GM21528 (cell line): ENCODE results near the gene AKT2.

Experiments used
- ATAC-seq: cut with Tn5 transposase; IDR thresholded peaks from one replicate; pipeline ENCODE4 v1.9.1; 2021; ENCODE audit warnings: mild to moderate bottlenecking, moderate library complexity; ENCODE audit not compliant: unreplicated experiment, low FRiP score

The AKT2 gene

DNA sequence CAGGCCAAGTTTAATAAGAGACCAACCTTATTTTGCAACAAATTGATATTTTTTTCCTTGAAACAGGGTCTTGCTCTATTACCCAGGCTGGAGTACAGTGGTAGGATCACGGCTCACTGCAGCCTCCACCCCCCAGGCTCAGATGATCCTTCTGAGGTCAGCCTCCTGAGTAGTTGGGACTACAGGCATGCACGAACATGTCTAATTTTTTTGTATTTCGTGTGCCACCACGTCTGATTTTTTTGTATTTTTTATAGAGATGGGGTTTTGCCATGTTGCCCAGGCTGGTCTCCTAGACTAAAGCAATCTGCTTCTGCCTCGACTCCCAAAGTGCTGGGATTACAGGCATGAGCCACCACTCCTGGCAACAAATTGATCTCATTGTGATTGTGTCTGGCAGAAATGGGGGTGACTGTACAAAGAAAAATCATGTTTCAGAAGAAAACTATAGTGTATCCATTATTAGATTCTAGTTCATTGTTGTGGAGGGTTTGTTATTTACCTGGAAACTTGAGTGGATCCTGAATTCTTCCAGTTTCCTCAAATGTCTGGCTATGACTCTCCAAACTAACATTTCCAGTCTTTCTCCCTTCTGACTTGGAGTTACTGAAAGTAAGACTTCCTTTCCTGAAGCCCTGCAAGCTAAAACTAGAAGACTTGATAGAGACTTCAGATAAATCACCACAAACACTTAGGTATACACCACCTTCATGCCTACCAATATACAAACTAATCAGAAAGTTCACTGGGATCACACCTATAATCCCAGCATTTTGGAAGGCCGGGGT is 17.3 kb upstream of the AKT2 start:
- ATAC-seq: no peak

DNA sequence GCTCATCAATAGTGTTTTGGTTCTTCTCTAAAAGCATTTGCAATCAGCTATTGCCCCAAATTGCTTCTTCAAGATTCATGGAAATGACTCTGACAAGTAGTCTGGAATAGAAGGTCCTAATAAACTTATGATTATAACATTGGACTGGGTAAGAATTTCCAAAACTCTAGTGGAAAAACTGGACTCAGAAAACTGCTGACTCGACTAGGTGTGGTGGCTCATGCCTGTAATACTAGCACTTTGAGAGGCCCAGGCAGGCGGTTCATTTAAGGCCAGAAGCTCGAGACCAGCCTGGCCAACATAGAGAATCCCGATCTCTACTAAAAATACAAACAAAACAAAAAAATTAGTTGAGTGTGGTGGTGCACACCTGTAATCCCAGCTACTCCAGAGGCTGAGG is 15.5 kb upstream of the AKT2 start:
- ATAC-seq: no peak

DNA sequence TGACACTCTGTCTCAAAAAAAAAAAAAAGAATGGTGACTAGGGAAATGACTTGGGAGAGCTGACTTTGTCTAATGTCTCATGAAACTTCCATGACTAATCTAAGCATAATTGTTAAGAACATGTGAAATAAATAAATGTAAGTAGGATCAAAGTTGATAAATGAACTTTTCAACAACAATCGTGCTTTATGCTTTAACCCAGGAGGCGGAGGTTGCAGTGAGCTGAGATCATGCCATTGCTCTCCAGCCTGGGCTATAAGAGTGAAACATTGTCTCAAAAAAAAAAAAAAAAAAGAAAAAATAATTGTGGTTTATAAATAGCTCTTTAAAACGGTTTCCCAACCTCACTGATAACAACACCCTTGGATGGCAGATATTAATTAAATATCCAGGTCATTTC is 12.9 kb upstream of the AKT2 start:
- ATAC-seq: no peak

DNA sequence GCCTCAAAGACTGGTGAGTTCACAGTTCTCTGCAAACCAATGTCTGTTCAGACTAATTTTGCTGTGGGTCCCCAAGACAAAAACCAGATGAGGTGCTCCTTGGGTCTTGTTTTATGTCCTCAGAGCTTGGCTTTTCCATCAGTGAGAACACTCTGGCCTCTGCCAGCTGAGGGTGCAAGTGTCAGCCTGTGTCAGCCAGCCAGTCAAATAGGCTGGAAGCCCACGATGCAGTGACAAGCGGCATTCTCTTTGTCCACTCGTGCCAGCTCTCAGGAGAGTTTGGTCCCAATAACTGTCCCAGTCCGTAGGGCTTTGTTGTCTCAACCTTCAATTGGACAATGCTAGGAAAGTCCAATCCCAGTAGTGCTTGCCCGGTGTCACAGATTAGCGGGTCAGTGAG is 9.4 kb upstream of the AKT2 start:
- no peak for ATAC-seq

DNA sequence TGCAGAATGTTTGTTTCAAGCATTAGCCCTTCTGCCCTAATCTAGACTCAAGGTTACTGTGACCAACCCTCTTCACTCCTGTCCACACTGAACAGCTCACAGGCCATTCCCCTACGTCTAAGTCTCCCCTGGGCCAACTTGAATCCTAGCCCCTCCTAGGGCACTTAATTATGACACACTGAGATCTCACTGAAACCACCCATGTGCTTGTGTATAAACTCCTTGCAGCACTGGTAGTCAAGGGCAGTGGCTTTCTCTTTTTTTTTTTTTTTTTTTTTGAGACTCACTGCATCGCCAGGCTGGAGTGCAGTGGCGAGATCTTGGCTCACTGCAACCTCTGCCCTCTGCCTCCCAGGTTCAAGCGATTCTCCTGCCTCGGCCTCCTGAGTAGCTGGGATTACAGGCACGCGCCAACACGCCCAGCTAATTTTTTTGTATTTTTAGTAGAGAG is 1.9 kb upstream of the AKT2 start:
- ATAC-seq: no peak

DNA sequence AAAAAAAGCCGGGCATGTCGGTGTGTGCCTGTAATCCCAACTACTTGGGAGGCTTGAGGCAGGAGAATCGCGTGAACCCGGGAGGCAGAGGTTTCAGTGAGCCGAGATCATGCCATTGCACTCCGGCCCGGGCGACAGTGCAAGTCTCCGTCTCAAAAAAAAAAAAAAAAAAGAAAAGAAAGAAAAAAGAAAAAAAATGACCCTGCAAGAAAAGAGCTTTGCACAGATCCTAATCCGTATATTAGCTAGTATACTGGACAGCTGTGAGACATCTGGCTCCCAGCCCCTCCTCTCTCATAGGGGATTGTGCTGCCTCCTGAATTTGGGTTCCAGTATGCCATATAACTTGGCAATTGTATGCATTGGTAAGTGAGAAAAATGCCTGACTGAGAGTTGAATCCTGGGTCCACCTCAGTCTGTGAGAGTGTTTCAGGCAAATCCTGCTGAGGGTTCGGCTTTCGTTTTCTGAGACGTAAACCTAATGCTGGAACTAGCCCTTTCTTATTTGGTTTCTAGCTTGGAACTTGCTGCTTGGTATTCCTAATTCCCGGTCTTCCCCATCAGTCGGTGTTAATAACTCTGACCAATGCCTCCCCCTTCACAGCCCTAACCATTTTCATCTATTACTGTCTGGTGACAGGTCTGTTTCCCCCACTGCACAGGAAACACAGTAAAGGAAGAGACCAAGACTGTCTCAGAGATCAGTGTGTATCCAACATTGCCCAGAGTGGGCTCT is 1.3 kb upstream of the AKT2 start:
- ATAC-seq: no peak

DNA sequence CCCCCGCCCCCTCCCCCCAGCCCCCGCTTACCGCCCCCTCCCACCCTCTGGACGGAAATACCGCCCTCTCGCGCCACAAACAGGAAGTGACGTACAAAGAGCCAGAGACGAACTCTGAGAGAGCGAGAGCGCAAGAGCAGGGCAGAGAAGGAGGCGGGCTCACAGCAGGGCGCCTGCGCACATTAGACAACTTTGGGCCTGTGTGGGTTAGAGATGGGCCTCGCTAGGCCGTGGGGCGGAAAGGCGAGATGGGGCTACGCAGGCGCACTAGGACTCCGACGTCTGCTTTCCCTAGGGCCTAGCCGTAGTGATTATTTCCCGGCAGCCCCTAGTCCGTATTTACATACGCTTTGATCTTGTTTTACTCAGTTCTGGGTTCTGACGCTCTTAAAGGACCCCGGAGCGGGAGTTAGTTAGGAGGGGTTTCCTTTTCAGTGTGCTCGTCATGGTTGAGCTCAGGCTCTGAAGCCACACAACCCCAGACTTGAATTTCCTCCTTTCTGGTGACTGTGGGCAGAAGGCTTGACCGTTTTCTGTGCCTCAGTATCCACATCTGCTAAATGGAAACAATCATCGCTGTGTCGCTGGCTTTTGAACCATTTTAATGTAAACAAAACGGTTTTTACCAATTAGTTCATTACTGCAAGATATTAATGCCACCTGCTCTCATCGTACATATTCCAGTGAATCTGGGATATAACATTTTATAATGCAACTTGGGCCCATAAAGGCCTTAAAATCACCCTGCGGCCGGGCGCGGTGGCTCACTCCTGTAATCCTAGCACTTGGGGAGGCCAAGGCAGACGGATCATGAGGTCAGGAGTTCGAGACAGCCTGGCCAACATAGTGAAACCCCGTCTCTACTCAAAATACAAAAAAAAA is 449 bp upstream of the AKT2 start:
- peak; percentile 80 for ATAC-seq

DNA sequence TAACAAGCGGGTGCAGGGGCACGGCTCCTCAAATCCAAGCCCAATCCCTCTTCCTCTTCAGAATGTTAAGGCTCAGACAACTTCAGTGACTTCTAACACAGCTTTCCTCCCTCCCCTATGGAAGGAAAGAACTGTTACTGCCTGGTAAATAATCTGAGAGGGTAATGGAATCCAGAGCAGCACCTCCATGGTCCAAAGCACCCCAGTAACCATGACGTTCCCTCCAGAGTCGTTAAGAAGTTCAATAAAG is 969 bp downstream of the AKT2 start:
- ATAC-seq: no peak

DNA sequence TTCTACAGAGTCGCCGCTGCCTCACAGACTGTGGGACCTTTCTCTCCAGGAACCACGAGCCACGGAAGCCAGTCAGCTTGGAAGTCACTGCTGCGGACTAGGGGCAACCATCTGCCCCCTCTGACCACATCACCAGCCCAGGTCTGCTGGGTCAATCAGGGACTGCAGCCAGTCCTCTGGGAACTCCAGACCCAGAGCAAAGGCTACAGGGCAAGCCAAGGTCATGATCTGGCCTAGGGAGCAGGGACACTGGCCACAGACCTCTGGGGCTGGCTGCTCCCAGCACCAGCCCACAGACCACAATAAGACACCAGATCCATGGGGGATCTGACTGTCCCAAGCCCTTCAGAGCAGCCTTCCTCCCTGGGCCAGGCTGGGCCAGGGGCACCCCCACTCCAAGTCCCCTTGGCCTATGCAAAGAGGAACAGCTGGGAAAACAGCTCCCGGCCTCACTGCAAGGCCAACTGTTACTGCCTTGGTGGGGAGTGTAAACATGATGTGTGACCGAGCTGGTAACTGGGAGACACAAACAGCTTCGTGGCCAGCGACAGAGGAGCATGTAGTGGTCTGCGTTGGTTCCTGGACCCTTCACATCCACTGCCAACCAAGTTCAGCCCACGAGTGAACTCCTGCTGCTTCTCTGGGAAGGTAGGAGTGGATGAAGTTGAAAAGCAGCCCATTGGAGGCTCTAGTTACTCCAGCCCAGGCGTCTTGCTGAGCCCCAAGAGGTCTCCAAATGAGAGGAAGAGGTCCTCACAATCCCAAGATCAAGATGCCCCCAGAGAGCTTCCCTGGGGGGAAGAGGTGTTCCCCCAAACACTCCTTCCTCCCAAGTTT is 1.5 kb downstream of the AKT2 start:
- ATAC-seq: no peak

DNA sequence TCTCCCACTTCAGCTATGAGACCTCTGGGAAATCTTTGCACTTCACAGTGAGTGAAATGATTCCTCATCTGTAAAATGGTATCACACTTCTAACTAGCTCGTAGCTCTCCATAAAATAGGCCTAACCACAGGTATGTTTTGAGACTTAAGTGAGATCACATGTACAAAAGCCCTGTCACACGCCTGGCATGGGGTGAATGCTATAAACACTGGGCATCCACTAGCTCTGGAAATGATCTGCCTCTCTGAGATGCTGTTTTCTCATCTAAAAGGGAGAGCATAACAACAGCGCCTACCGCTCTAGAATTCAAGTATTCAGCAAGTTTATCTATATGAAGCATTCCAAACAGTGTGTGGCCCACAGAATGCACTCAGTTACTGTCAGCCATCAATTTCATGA is 2.2 kb downstream of the AKT2 start:
- ATAC-seq: no peak

DNA sequence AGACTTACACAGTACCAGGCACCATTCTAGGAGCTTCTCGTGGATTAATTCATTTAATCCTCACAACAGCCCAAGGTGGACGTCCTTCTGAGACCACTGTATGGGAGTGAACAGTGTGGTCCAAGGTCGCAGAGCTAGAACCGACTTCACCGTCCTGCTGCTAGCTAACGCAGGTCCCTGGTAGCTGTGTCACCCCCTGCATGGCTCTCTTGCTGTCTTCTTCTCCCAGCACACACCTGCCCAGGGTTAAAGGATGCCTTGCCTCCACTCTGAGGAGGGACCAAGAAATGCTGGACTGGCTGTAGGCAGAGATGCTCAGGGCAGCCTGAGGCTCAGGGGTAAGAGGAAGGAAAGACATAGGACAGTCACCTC is 3.0 kb downstream of the AKT2 start:
- no peak for ATAC-seq

DNA sequence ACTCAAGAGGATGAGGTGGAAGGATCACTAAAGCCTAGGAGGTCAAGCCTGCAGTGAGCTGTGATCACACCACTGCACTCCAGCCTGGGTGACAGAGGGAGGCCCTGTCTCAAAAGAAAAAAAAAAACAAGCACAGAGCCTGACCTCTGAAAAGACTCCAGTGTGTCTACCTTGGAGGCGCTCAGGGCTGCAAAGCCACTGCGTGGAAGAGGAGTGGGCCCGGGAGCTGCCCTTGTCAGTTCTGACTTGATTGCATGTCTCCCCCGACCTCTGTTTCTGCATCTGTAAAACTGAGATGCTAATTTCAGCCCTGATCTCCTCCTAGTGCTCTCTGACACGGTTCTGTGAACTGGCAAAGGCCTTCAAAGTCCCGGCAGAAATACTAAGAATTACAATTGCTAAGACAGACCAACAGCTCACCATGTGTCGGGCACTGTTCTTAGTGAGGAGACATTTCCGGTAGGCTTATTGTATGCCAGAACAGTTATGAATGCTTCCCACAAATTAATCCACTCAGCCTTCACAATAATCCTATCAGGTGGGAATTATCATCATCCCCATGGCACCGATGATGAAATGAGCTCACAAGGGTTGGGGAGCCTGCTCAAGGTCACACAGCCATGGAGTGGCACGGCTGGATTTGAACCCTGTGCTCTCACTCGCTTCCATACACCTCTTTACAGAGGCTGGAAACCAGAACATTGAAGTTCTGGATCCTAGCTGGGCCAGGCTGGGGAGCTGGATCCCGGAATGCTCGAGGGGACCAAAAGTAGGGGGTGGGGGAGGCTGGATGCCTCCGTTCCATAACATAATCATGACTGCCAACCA is 3.5 kb downstream of the AKT2 start:
- no peak for ATAC-seq

DNA sequence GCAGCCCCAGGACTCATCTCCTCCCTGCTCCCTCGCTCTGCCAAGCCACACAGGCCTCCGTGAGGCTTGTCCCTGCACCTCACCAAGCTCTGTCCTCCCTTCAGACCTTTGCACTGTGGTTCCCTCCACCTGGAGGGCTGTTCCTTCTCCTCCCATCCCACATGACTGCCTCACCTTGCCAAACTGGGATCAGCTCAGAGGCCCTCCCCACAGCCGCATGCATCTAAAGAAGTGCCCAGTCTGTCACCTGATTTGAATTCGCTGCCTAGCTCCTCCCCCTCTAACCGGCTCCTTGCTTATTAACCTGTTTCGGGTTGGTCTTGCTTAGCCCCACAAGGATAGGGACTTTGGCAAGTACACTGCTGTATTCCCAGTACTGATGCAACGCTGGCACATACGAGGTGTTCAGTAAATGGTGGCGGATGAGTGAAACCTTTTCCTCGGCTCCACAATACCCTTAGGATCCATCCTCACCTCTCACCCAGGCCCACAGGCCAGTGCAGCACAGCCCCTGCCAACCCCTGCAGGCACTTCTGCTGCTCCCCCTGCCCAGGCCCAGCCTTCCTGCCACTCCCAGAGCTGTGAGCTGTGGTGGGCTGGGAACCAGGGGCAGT is 4.4 kb downstream of the AKT2 start:
- ATAC-seq: no peak

DNA sequence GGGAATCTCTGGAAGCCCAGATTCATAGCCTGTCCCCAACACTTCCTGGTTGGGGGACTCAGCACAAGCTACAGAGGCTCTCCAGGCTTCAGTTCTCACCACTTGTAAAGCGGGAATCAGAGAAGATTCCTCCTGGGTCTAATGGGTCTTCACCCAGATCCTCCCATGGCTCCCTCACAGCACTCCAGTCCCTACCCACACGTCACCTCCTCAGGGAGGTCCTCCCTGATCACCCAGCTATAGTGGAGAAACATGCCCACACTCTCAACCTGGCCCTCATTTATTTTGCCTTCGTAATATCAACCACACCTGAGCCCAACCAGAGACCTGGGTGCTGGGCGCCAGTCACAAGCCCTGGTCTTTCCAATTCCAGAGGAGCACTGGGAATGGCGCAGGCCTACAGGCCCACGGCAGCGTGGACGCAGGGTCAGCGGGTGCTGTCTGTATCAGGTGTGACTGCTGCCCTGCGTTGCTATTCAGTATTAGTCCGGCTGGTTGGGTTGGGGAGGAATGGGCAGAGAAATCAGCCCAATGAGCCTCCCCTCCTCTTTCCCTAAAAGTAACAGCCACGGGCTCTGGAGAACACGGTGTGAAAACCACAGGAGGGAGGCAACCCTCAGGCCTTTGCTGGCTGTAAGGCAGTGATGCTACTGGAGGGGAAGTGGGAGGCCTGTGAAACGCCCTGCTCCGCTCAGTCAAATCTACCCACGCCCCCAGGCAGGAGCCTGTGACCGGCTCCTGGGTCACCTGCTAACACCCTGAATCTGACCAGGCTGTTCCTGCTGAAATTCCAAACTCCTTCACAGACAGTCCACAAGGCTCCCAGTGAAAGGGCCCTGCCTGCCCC is 5.2 kb downstream of the AKT2 start:
- no peak for ATAC-seq

DNA sequence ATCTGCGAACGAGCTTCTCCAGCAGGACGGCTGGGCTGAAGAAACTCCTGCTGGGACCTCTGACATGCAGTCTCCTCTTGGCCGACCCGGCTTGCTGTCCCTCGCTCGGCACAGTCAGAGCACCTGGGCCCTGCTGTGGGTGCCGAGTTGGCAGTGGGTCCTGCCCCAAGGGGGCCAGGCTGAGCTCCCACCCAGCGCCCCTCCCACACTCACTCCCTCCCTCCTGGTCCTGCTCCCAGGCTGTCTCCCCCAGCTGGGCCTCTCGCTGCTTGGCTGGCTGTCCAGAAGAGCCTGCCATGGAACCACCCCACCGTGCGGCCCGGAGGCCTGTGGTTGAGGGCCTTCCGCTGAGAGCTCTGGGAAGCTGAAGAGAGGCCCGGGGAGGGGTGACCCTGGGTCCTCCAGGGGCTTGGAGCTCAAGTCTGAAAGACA is 6.0 kb downstream of the AKT2 start:
- ATAC-seq: no peak

DNA sequence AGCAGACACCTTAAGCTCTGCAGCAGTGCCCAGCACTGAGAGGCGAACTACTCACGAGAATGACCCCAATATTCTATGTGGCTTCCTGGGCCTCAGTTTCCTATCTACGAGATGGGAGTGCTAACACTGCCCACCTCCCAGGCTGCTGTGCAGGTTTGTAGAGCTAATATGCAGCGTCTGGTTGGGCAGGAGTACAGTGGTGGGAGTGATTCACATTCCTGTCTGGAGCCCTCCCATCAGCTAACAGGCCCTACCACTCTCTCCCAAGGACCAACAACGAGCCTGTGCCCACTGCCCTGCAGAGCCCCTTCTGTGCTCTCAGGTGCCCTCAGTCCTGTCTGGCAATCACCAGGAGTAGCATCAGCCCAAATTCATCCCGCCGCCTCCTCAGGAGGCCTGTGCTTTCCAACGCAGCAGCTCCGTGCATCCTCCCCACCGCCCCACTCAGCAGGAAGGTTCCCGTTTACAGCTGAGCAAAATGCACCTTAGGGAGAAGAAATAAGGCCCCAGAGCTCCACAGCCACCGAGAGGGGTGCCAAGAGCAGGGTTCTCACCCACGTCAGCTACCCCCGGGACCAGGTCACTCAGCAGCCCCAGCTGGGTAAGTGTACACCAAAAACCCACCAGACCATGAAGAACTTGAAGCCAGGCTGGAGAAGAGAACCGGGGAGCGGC is 6.6 kb downstream of the AKT2 start:
- no peak for ATAC-seq

DNA sequence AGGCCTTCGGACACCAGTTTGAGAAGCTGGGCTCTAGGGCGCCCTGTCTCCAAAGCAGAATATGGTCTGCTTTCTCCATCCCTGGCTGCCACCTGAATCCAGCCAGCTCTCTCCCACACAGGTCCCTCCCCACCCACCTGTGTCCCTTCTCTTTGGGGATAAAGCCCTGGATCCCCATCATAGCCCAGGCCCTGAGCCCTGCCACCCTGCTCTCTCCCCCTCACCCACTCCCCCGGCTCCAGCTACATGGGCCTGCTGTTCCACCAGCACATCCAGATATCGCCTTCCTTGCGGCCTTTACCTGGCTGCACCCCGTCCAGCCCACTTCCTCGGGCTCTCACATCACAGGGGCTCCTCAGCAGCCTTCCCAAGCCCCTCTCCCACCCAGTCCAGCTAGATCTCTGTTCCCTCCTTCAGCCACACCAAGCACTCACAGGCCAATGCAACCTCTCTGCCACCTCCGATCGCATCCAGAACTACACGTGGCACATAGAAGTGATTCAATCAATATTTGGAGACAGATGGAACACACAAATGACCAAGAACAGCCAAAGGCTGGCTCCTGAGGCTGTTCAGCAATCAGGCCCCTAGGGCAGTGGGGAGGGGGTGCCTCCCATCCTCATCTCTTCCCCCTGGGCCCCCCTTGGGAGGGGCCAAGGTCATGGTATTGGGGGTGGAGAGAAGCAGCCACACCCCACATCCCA is 7.6 kb downstream of the AKT2 start:
- no peak for ATAC-seq
